MM.1S (cell line): ENCODE measurements around the gene AGAP1.

Experiments
- DNase-seq: peaks from one replicate; pipeline ENCODE4 v3.0.0-alpha.2; 2015
- H2AFZ ChIP-seq: fragments of 300-600 bp; sonication (generic); 2 replicates; pipeline ENCODE4 v1.6.0; 2016; ENCODE audit warnings: antibody characterized with exemption, low read length
- H3F3A ChIP-seq: fragments of 300-600 bp; sonication (generic); 2 replicates; pipeline ENCODE4 v1.6.1; 2016; ENCODE audit warnings: mild to moderate bottlenecking, antibody characterized with exemption, low read length, moderate library complexity, mixed read lengths; ENCODE audit not compliant: insufficient read depth
- H3K27ac ChIP-seq: fragments of 300-600 bp; sonication (generic); 2 replicates; pipeline ENCODE4 v1.5.1; 2016; ENCODE audit warnings: mild to moderate bottlenecking, low read length
- H3K27me3 ChIP-seq: fragments of 300-600 bp; sonication (generic); replicated peaks from 2 replicates; pipeline ENCODE4 v1.6.0; 2016; ENCODE audit warnings: low read length; ENCODE audit not compliant: insufficient read depth
- H3K36me3 ChIP-seq: fragments of 300-600 bp; sonication (generic); replicated peaks from 2 replicates; pipeline ENCODE4 v1.6.1; 2016; ENCODE audit warnings: mild to moderate bottlenecking, low read length, mixed read lengths; ENCODE audit not compliant: insufficient read depth
- H3K4me1 ChIP-seq: fragments of 300-600 bp; sonication (generic); 2 replicates; pipeline ENCODE4 v1.6.1; 2016; ENCODE audit warnings: low read length, mixed read lengths
- H3K4me2 ChIP-seq: fragments of 300-600 bp; sonication (generic); 2 replicates; pipeline ENCODE4 v1.6.0; 2016; ENCODE audit warnings: low read depth, low read length
- H3K4me3 ChIP-seq: fragments of 300-600 bp; sonication (generic); 2 replicates; pipeline ENCODE4 v1.5.1; 2016; ENCODE audit warnings: low read length, mixed read lengths
- H3K79me2 ChIP-seq: fragments of 300-600 bp; sonication (generic); 2 replicates; pipeline ENCODE4 v1.6.1; 2016; ENCODE audit warnings: mixed run types, low read length, mixed read lengths
- H3K9ac ChIP-seq: fragments of 300-600 bp; sonication (generic); 2 replicates; pipeline ENCODE4 v1.6.1; 2016; ENCODE audit warnings: low read length, mixed read lengths
- H3K9me2 ChIP-seq: fragments of 300-600 bp; sonication (generic); replicated peaks from 2 replicates; pipeline ENCODE4 v1.6.1; 2016; ENCODE audit warnings: mild to moderate bottlenecking, low read length, mixed read lengths; ENCODE audit not compliant: insufficient read depth
- H3K9me3 ChIP-seq: fragments of 300-600 bp; sonication (generic); replicated peaks from 2 replicates; pipeline ENCODE4 v1.6.1; 2016; ENCODE audit warnings: mild to moderate bottlenecking, low read length, mixed read lengths; ENCODE audit not compliant: insufficient read depth
- H4K20me1 ChIP-seq: fragments of 300-600 bp; sonication (generic); 2 replicates; pipeline ENCODE4 v1.6.1; 2016; ENCODE audit warnings: mild to moderate bottlenecking, low read length, moderate library complexity, mixed read lengths; ENCODE audit not compliant: insufficient read depth
- CTCF ChIP-seq: fragments of 300-600 bp; sonication (generic); IDR thresholded peaks from 2 replicates; pipeline ENCODE4 v1.5.1; 2016; ENCODE audit warnings: antibody characterized with exemption, low read length, mixed read lengths
- EZH2 ChIP-seq: fragments of 300-600 bp; sonication (generic); optimal IDR thresholded peaks from 2 replicates; pipeline ENCODE3; 2017; ENCODE audit warnings: low read depth, mild to moderate bottlenecking, antibody characterized with exemption, low read length, mixed read lengths
- EZH2phosphoT487 ChIP-seq: fragments of 300-600 bp; sonication (generic); IDR thresholded peaks from 2 replicates; pipeline ENCODE4 v1.6.1; 2018; ENCODE audit warnings: antibody characterized with exemption, low read length

Gene AGAP1

GRCh38 chr2:235446082-235446481 is 47.8 kb upstream of the AGAP1 start:
- Histone ChIP-seq H4K20me1 (no peaks in the 10 kb centered on the region), H3K9me2 (no peaks in the 10 kb centered on the region), H3K79me2 (no peaks in the 10 kb centered on the region), H3K27ac (no peak overlapping the region), H3K36me3 (no peaks in the 10 kb centered on the region), H3K27me3 (no peaks in the 10 kb centered on the region), H3K4me3 (no peak overlapping the region), H2AFZ (no peak overlapping the region), H3K4me1 (no peaks in the 10 kb centered on the region), H3K9ac (no peak overlapping the region), H3K4me2 (no peak overlapping the region), H3F3A (no peaks in the 10 kb centered on the region), H3K9me3 (no peaks in the 10 kb centered on the region)
- TF ChIP-seq EZH2 (no peak), CTCF (no peak), EZH2phosphoT487 (no peak)
- DNase-seq, result no peak

- Histone ChIP-seq H4K20me1 (no peaks in the 10 kb centered on the region), H3K4me1 (no peaks in the 10 kb centered on the region), H3K9me3 (no peaks in the 10 kb centered on the region), H3K4me3 (no peak overlapping the region), H3K27me3 (no peaks in the 10 kb centered on the region), H3K9ac (no peak overlapping the region), H3F3A (no peaks in the 10 kb centered on the region), H3K36me3 (no peaks in the 10 kb centered on the region), H2AFZ (no peak overlapping the region), H3K27ac (no peak overlapping the region), H3K9me2 (no peaks in the 10 kb centered on the region), H3K79me2 (no peaks in the 10 kb centered on the region), H3K4me2 (no peak overlapping the region)
- DNase-seq, result no peak
- no peak for TF ChIP-seq CTCF
- TF ChIP-seq EZH2phosphoT487, result no peak
- no peak for TF ChIP-seq EZH2
These were observed 46.6 kb upstream of the AGAP1 start for GRCh38 chr2:235447210-235447609.

- no peak overlapping the region for H3K4me3 ChIP-seq
- no peak for DNase-seq
- TF ChIP-seq CTCF, result no peak
- TF ChIP-seq EZH2phosphoT487, result no peak
- TF ChIP-seq EZH2, result no peak
- H3K9me3 ChIP-seq, result no peaks in the 10 kb centered on the region
- no peak overlapping the region for H3K9ac ChIP-seq
- H3K9me2 ChIP-seq, result no peaks in the 10 kb centered on the region
- no peaks in the 10 kb centered on the region for H3K36me3 ChIP-seq
- H3K27me3 ChIP-seq, result no peaks in the 10 kb centered on the region
- H3K4me2 ChIP-seq, result no peak overlapping the region
- no peaks in the 10 kb centered on the region for H4K20me1 ChIP-seq
- no peaks in the 10 kb centered on the region for H3K79me2 ChIP-seq
- H3K27ac ChIP-seq, result no peak overlapping the region
- no peak overlapping the region for H2AFZ ChIP-seq
- H3F3A ChIP-seq, result no peaks in the 10 kb centered on the region
- H3K4me1 ChIP-seq, result no peaks in the 10 kb centered on the region
These were observed 44.3 kb upstream of the AGAP1 start for GRCh38 chr2:235449568-235449967.
